Endothelial cell (in vitro differentiated cells): Measurements from ENCODE around the gene USP22. TPM values are rescaled to one million over a fixed set of nuclear protein-coding genes. Genes with fewer than 3 reads are reported as not detected.

ENCODE experiments used
- DNase-seq: peaks from one replicate; pipeline ENCODE4 v3.0.0; 2021; ENCODE audit warnings: low spot score
- H3K27ac Mint-ChIP-seq: one replicate; pipeline ENCODE4 v1.8.0; 2021; ENCODE audit warnings: mixed read lengths, inconsistent platforms; ENCODE audit not compliant: unreplicated experiment
- H3K27me3 Mint-ChIP-seq: one replicate; pipeline ENCODE4 v1.8.0; 2021; ENCODE audit warnings: mild to moderate bottlenecking, moderate library complexity, mixed read lengths, inconsistent platforms; ENCODE audit not compliant: unreplicated experiment
- H3K36me3 Mint-ChIP-seq: one replicate; pipeline ENCODE4 v1.8.0; 2021; ENCODE audit warnings: mild to moderate bottlenecking, low read depth, mixed read lengths, inconsistent platforms; ENCODE audit not compliant: unreplicated experiment
- H3K4me1 Mint-ChIP-seq: one replicate; pipeline ENCODE4 v1.8.0; 2021; ENCODE audit warnings: mild to moderate bottlenecking, mixed read lengths, inconsistent platforms; ENCODE audit not compliant: unreplicated experiment
- H3K4me3 Mint-ChIP-seq: one replicate; pipeline ENCODE4 v1.8.0; 2021; ENCODE audit warnings: mild to moderate bottlenecking, mixed read lengths, inconsistent platforms; ENCODE audit not compliant: unreplicated experiment
- H3K9me3 Mint-ChIP-seq: one replicate; pipeline ENCODE4 v1.8.0; 2021; ENCODE audit warnings: mixed read lengths, inconsistent platforms; ENCODE audit not compliant: unreplicated experiment
- total RNA-seq: library from RNA; stranded (reverse); fragmentation: NEBNext Ultra II Directional; extraction: Animal tissue kit (Norgen Biotek cat#: 25700); gene quantifications from one replicate; pipeline ENCODE4 v1.2.1, GENCODE V29; 2021; ENCODE audit not compliant: unreplicated experiment
- TF ChIP-seq, protein P1 (sequence below): fragments of 200-600 bp; sonication (generic); IDR thresholded peaks from one replicate; pipeline ENCODE4 v1.5.0; 2021; ENCODE audit warnings: antibody characterized with exemption; ENCODE audit not compliant: unreplicated experiment

USP22 gene
- total RNA-seq, 1 donor from 2014 or later, result 294 TPM

DNA sequence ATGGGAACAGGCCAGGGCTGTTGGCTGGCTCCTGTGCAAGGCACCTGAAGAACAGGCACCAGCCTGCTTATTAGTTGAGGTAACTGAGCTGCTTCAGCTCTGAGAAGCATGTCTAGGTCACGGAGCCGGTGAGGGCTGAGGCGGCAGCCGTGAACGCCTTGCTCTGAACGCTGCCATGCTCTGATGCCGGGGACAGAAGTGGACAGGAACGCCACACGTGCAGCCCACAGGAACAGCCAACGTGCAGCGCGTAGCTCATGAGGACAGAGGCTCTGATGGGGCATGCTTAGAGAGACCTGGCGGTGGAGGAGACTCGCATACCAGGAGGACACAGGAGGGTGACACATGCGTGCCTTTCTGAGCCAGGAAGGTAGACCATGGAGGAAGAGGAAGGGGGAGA lies 25.6 kb downstream of the USP22 start:
- peaks cover 85% of the 10 kb centered on the region for H3K36me3 Mint-ChIP-seq
- H3K27ac Mint-ChIP-seq, result no peak overlapping the region
- TF ChIP-seq, protein P1, sequence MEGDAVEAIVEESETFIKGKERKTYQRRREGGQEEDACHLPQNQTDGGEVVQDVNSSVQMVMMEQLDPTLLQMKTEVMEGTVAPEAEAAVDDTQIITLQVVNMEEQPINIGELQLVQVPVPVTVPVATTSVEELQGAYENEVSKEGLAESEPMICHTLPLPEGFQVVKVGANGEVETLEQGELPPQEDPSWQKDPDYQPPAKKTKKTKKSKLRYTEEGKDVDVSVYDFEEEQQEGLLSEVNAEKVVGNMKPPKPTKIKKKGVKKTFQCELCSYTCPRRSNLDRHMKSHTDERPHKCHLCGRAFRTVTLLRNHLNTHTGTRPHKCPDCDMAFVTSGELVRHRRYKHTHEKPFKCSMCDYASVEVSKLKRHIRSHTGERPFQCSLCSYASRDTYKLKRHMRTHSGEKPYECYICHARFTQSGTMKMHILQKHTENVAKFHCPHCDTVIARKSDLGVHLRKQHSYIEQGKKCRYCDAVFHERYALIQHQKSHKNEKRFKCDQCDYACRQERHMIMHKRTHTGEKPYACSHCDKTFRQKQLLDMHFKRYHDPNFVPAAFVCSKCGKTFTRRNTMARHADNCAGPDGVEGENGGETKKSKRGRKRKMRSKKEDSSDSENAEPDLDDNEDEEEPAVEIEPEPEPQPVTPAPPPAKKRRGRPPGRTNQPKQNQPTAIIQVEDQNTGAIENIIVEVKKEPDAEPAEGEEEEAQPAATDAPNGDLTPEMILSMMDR, result no peak
- H3K27me3 Mint-ChIP-seq, result peaks cover 2% of the 10 kb centered on the region
- peaks cover 12% of the 10 kb centered on the region for H3K4me1 Mint-ChIP-seq
- H3K4me3 Mint-ChIP-seq, result no peak overlapping the region
- H3K9me3 Mint-ChIP-seq, result no peaks in the 10 kb centered on the region
- DNase-seq, result no peak

DNA sequence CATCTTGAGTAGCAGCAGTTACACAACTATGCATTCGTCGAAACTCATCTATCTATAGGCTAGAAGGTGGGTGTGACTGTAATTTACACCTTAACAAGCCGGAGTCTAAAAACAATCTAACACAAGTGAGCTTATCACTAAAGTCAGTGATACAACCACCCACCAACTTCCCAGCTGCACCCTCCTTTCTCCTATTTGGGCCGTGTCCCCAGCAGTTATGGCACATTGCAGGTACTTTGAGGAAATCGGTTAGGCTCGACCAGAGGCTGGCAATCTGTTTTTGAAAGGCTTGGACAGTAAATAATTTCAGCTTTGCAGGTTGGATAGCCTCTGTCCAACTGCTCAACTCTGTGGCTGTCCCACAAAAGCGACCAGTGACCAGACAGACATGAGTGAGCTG lies 26.0 kb downstream of the USP22 start:
- Mint-ChIP-seq H3K9me3 (no peaks in the 10 kb centered on the region), H3K4me3 (no peak overlapping the region), H3K27ac (no peak overlapping the region), H3K4me1 (peaks cover 12% of the 10 kb centered on the region), H3K27me3 (peaks cover 2% of the 10 kb centered on the region), H3K36me3 (peaks cover 89% of the 10 kb centered on the region)
- no peak for DNase-seq
- TF ChIP-seq, protein P1, result no peak

DNA sequence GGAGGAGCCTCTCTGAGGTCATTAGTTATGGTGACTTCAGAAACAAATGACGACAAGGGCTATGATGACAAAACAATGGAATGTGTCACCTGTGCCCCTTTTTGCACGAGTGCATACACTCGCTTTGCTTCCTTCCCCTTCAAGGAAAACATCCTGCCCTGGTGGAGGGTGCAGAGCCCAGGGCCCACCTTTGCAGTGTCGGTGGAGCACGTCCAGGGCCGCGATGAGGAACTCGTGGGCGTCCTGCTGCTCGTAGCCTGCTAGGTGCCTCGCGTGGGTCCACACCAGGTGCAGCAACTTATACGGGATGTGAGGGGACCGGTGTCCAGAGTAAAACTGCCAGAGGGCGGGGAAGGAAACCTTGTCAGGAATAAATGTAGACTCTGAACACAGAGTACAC lies 27.2 kb downstream of the USP22 start:
- Mint-ChIP-seq H3K4me3 (peak overlapping the region; percentile 56), H3K27me3 (peaks cover 2% of the 10 kb centered on the region), H3K4me1 (peaks cover 12% of the 10 kb centered on the region), H3K36me3 (peaks cover 88% of the 10 kb centered on the region), H3K27ac (no peak overlapping the region), H3K9me3 (no peaks in the 10 kb centered on the region)
- TF ChIP-seq, protein P1, result no peak
- DNase-seq, result no peak

DNA sequence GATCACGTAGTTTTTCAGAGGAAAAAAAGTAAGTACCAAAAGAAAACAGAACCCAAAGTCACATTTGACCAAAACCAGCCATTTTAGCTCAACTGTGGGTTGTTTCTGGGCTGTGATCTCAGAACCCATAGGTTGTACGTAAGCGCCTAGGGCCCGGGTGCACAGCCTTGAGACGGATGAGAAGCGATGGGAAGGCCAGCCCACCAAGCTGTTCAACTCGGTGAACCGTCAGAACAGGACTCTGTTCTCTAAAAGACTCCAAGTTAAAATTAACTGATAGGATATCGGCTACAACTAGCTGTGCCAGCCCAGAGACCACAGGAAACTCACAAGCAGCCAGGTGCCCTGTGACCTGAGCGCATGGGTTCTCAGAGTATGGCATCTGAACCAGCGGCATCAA lies 28.3 kb downstream of the USP22 start:
- H3K9me3 Mint-ChIP-seq, result no peaks in the 10 kb centered on the region
- H3K36me3 Mint-ChIP-seq, result peaks cover 79% of the 10 kb centered on the region
- peak overlapping the region; percentile 51 for H3K4me3 Mint-ChIP-seq
- peak overlapping the region; percentile 36 for H3K27ac Mint-ChIP-seq
- TF ChIP-seq, protein P1, result no peak
- H3K4me1 Mint-ChIP-seq, result peaks cover 12% of the 10 kb centered on the region
- peaks cover 4% of the 10 kb centered on the region for H3K27me3 Mint-ChIP-seq
- DNase-seq, result no peak

DNA sequence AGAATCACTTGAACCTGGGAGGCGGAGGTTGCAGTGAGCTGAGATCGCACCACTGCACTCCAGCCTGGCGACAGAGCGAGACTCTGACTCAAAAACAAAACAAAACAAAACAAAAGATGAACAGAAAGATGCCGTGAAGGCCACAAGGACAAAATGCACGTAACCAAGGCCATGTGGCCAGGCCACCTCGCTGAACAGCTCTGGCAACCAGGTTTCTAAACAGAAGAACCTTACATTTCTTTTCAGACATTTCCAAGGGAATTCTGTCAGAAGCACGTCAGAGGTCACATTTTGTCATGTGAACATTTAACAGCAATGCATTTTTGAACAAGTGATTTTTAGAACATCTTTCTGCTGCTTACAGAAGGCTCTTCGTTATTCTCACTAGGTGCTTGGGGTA lies 28.8 kb downstream of the USP22 start:
- Mint-ChIP-seq H3K27ac (peak overlapping the region; percentile 36), H3K9me3 (no peaks in the 10 kb centered on the region), H3K27me3 (peaks cover 4% of the 10 kb centered on the region), H3K36me3 (peaks cover 74% of the 10 kb centered on the region), H3K4me3 (peak overlapping the region; percentile 51), H3K4me1 (peaks cover 12% of the 10 kb centered on the region)
- TF ChIP-seq, protein P1, result no peak
- no peak for DNase-seq
